ENCODE measurements around the gene VAMP5.
"Not testable (repeated sequence)": the region's sequence is repeated elsewhere in the genome, so short reads cannot be mapped to it uniquely, and the experiment has no call there.

The VAMP5 gene

DNA sequence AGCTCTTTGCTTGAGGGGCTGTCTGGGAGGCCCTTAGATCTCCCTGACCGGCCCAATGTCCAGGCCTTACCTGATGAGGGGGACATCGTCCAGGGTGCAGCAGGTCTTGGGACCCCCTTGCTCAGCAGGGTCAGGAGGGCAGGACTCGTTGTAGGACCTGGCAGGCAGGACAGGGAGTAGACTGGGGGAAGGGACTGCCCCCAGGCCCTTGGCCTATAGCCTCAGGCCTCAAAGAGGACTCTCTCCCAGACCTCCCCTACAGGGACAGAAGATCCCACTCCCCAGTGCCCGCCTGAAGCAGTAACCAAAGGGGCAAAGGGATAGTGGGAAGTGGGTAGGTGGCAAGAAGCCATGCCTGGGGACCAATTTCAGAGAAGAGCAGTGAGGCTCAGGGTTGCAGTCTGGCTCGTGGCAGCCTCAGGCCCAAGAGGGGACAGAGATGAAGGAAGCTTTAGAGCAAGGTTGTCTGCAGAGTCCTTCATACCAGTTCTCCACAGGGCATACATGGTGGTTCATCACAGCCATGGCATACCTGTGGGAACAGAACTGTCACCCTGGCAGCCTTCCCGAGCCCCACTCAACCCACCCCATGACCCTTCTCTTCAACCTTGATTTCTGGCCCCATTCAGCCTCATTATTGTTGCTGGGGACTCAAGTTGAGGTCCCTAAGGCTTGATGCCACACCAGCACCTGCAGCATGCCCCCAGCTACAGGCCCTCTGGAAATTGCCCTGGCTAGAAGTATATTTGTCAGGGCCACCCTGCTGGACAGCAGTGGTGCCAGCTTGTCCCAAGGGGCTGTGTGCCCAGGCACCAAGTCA is 16.9 kb downstream of the VAMP5 start:
- DNase-seq (ENCODE audit: low spot score), result no peak

DNA sequence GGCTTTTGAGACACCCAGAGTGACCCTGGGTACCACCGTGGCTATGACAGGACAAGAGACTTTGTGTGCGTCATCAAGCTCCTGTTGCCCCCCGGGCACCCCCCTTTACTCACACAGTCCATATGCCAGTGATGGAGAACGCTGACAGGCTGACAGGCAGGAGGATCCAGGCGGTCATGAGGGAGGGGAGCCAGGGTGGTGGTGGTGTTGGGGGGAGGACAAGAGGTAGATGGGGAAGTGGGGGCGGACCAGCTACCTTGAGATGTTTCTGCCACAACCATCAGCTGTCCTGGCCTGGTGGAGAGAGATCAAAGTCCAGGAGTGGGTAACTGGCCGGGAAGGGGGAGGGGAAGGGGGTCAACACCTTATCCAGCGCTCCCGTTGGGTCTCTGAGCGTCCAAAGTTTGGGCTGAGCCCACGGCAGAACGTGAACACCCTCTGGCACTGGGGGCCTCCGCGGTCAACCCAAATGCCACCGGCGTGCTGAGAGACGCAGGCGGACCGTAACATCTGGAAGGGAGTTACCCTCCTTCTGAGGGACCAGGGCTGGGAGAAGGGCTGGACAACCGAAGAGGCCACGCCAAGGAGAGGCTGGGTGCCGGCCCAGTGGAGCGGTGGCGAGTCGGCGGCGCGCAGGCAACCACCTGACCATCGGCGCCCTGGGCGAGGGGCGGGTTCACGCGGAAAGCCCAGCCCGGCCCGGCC is 17.7 kb downstream of the VAMP5 start:
- DNase-seq (ENCODE audit: low spot score), result no peak

DNA sequence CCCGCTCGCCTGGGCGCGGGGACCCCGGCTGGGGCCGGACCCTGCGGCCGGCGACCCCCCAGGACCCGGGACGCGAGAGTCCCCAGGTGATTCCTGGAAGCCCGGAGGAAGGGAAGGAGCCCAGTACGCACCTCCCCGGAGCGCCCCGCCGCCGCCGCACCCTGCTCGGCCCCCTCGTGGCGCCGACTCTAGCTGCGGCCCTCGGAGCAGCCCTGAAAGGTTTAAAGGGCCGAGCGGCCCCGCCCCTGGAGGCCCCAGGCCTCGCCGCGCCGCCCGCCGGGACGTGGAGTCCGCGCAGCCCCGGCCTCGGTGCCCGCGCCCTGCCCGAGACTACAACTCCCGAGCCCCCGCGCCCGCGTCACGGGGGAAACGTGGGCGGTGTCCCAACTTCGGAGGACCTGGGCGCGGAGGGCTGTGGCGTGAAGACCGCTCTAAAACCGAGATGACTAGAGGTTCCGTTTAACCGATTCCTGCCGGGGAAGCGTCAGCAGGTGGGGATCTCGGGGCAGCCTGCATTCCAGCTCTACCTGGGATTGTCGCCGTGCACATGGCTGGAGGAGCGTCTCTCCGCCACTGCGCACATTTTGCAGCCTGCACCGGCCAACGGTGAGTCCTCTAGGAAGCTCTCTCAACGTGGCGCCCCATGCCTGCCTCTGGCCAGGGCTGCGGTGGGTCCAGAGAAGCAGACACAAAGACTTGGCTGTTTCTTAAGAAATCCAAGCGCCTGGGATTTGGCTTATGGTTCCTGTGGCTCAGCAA is 18.4 kb downstream of the VAMP5 start, which contains the start of gene TMEM150A:
Gene TMEM150A (minus strand): TSS at position 223 of the 759 bp plus-strand sequence. CDS start 750 bp downstream, outside the sequence.
- peak; percentile 88 for DNase-seq (ENCODE audit: low spot score)

DNA sequence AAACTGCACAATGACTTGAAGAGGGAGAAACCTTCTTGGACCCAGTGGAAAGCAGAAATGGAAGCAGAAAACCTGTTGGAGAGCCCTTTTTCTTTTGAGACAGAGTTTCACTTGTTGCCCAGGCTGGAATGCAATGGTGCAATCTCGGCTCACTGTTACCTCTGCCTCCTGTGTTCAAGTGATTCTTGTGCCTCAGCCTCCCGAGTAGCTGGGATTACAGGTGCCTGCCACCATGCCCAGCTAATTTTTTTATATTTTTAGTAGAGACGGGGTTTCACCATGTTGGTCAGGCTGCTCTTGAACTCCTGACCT is 19.9 kb downstream of the VAMP5 start:
- not testable (repeated sequence) for DNase-seq (ENCODE audit: low spot score)

- DNase-seq (ENCODE audit: low spot score), result no peak
These were observed 20.5 kb downstream of the VAMP5 start for GRCh38 chr2:85604568-85605339.

DNA sequence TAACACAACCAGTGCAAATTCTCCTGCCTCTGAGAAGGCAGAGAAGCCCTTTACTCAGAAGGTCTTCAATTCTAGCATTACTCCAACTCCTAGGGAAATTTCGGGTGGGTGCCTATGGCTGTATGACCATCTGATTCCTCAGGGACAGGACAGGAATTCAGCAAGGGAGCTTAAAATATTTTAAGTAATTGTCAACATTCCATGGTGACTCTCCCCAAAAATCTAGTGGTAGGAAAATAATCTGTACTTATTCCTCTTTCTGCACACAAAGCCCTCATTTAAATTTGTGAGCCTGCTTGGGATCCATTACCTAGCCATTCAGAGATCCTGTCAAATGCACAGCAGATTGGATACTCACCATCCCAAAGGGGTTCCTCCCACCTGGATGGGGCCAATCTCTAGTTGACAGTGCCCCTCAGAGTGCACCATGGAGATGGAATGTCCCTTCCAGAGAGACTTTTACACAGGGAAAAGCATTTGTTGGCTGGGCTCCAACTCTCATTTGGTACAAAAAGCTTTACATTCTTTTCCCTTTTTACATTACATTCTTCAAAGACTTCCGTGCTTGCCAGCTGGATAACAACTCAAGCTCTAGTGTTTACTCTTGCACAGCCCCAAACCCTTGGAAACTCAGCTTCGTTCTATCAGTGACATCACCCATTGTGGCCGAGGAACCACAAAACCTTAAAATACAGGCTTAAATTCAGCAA is 21.3 kb downstream of the VAMP5 start:
- DNase-seq (ENCODE audit: low spot score), result no peak

- DNase-seq (ENCODE audit: low spot score), result no peak
These were observed 21.9 kb downstream of the VAMP5 start for GRCh38 chr2:85606116-85606455.

DNA sequence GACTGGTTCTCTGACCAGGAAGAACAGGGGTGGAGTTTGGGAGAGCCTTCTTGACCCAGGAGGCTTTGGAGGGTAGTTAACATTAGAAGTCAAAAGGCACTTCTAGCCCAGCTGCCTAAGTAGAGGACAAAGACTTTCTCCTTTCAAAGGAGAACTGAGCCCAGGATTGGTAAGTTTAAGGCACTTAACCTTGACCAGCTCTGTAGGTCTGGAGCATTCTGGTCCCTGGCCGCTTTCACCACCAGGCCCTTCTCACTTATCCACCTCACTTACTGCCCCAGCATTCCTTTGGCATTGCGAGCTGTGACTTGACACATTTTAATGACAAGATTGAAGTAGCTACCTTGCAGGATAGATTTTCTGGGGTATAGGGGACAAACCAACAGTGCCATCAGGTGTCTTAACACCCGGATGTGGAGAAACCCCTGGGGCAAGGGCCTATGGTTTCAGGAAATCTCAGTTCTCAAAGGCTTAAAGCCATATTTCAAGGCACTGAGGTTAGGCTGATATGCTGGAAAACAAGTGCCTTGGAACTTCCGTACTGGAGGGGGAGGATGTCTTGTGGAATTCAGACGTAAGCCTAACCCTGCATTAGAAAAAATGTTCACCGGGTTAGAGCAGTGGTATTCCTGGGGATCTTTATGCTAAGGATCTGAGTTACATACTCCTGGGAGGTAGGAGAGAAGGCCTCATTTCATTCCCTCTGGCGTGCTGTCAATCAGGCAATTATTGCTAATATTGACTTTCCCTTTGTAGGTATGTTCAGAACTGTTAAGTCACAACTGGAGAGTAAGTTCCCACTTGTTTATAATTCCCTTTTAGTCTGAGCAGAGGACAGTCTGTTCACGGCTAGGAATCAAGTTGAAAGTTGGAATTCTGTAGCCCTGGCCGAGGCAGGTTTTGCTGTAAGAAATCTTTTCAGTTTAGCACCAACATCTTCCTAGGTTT is 23.3 kb downstream of the VAMP5 start:
- no peak for DNase-seq (ENCODE audit: low spot score)

DNA sequence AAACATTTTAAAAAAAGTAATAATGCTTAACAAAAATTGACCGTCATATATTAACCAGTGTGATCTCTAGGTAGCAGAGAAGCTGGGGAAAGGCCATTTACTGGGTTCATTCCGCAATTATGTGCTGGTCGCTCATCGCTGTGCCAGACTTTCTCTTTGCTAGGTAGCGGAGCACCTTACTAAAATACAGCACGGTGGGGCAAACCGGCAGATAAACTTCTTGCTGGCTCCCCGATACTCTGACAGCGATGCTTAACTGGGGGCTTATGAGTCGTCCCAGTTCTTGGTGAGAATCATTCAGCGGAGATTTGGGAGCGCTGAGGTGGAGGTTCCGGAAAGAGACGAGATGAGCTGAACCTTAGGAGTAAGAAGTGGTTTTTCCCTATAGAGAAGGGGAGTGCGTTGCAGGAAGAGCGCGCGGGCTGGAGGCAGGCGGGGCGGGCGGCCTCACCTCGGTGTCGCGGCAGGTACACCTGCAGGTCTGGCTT is 27.0 kb downstream of the VAMP5 start:
- no peak for DNase-seq (ENCODE audit: low spot score)

GRCh38 chr2:85611705-85612587 is 27.7 kb downstream of the VAMP5 start, which contains the start of gene C2orf68:
TSS of gene C2orf68 (minus strand) at chr2:85612066. CDS start at chr2:85611984, 82 bp downstream.
- DNase-seq (ENCODE audit: low spot score), result peak; percentile 91

GRCh38 chr2:85613717-85614515 is 29.7 kb downstream of the VAMP5 start:
- DNase-seq (ENCODE audit: low spot score), result no peak

DNA sequence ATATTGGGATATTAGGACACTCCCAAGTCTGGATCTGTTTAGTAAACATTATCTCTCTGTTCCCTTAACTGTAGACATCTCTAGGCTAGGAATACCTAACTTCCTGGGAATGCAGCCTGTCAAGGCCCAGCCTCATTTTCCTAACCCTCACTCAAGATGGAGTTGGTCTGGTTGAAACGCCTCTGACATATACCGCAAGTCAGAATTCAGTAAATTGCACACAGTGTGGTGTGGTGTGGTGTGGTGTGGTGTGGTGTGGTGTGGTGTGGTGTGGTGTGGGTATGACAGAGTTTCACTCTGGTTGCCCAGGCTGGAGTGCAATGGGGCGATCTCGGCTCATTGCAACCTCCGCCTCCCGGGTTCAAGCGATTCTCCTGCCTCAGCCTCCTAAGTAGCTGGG is 30.5 kb downstream of the VAMP5 start:
- not testable (repeated sequence) for DNase-seq (ENCODE audit: low spot score)

DNA sequence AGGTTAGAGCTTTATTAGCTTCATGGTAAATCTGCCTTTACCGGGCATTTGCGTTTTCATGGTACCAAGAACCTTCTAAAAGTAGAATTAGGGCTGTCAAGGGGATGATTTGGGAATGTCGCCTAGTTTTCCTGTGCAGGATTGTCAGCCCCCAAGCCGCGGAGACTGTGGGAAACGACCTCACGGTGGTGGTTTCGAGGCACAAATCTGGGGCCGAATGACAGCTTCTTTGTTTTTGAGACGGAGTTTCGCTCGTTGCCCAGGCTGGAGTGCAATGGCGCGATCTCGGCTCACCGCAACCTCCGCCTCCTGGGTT is 31.1 kb downstream of the VAMP5 start:
- no peak for DNase-seq (ENCODE audit: low spot score)

GRCh38 chr2:85617723-85618122 is 33.5 kb downstream of the VAMP5 start:
- not testable (repeated sequence) for DNase-seq (ENCODE audit: low spot score)

- DNase-seq (ENCODE audit: low spot score), result no peak
These were observed 35.4 kb downstream of the VAMP5 start for GRCh38 chr2:85619617-85620016.

DNA sequence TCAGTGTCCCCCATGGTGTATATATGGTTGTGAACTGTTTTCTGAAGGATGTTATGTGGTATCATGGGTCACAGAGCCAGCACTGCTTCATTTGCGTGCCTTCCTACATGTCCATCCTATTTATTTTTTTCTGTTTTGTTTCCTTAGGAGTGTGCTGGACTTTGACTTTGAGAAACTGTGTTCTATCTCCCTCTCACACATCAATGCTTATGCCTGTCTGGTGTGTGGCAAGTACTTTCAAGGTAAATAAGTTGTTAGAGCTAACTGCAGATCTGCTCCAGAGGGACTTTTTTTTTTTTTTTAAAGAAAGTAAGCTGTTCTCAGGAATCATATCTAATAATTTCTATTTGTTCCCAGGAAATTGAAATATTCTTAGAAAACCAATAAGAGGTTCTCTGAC is 37.1 kb downstream of the VAMP5 start:
- DNase-seq (ENCODE audit: low spot score), result no peak

- DNase-seq (ENCODE audit: low spot score), result no peak
These were observed 39.8 kb downstream of the VAMP5 start for GRCh38 chr2:85623991-85624390.

GRCh38 chr2:85628658-85629057 is 44.4 kb downstream of the VAMP5 start:
- DNase-seq (ENCODE audit: low spot score), result no peak

All from SK-N-DZ (cell line).